Gastrocnemius medialis (tissue), 4 donors: ENCODE measurements around the gene SERPINA1.

ENCODE experiments used
- POLR2A ChIP-seq, 2 donors: fragments of 450-650 bp; IDR thresholded peaks; one replicate each; pipeline ENCODE4 v1.6.1; 2017; ENCODE audit warnings: antibody characterized with exemption in 2 of 2, mild to moderate bottlenecking in 2 of 2, moderate library complexity in 2 of 2
- TF ChIP-seq, protein P1 (sequence below), 5 experiments: fragments of 450-650 bp in 3 of 5; fragments of 200-600 bp in 2 of 5; sonication (generic) in 2 of 5; IDR thresholded peaks in 4 of 5; conservative IDR thresholded peaks in 1 of 5; 1 replicate in 4 of 5; 2 replicates in 1 of 5; pipeline ENCODE4 v1.5.1; 2016 to 2019; ENCODE audit warnings: antibody characterized with exemption in 5 of 5, mild to moderate bottlenecking in 3 of 5, moderate library complexity in 3 of 5

DNA sequence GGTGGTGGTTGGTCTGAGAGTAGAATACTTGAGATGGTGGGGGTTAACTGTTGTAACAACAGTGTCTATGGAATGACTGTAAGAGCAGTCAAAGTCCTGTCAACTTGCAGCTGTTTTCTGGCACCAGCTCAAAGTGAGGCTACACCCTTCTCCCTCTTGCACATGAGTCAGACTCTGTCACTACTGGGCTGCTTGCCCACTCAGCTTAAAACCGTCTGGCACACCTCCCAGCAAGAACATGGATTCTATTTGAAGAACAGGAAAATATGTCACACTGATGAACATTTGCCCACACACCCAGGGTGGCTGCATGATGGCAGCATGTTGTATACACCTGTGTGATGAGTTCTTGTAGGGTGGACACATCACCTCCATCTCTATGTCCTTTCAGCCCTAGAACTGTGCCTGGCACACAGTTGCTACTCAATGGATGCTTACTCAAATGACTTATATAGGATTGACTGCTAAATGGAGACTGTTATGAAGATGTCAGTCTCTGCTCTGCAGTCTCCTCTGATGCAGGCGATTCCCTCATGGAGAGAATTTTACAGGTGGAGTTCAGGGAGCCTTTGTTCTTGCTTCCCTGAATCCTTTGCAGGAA is 46.0 kb downstream of the SERPINA1 start:
- TF ChIP-seq, protein P1, sequence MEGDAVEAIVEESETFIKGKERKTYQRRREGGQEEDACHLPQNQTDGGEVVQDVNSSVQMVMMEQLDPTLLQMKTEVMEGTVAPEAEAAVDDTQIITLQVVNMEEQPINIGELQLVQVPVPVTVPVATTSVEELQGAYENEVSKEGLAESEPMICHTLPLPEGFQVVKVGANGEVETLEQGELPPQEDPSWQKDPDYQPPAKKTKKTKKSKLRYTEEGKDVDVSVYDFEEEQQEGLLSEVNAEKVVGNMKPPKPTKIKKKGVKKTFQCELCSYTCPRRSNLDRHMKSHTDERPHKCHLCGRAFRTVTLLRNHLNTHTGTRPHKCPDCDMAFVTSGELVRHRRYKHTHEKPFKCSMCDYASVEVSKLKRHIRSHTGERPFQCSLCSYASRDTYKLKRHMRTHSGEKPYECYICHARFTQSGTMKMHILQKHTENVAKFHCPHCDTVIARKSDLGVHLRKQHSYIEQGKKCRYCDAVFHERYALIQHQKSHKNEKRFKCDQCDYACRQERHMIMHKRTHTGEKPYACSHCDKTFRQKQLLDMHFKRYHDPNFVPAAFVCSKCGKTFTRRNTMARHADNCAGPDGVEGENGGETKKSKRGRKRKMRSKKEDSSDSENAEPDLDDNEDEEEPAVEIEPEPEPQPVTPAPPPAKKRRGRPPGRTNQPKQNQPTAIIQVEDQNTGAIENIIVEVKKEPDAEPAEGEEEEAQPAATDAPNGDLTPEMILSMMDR (IDR thresholded peaks at IDR 0.05 in 4 of 5, conservative IDR thresholded peaks at IDR 0.05 in 1 of 5): no peak
- TF ChIP-seq POLR2A (IDR thresholded peaks at IDR 0.05): no peak
